A549 treated with DMSO at 1 μM for 4 hours (cell line): ENCODE data around the gene IL17REL. TPM values are rescaled to one million over a fixed set of nuclear protein-coding genes. Genes with fewer than 3 reads are reported as not detected.

Experiments
- total RNA-seq: library from RNA; stranded (reverse); fragments of 200-300 nt; extraction: Qiagen RNA extraction; gene quantifications from 5 replicates; pipeline ENCODE4 v1.2.3, GENCODE V29; 2022; ENCODE audit warnings: low read depth

The IL17REL gene
- total RNA-seq = 0.03 to 0.04 TPM (median 0.03 TPM) in 3 of 5 replicates, not detected in the others

GRCh38 chr22:50012211-50013181, at the start of gene IL17REL:
TSS of gene IL17REL (minus strand) at chr22:50012765. CDS start at chr22:50012646, 119 bp downstream.

GRCh38 chr22:50058061-50058905, 45.7 kb upstream of the IL17REL start, which contains the start of gene TTLL8:
TSS of gene TTLL8 (minus strand) at chr22:50058298.

GRCh38 chr22:49960159-49961004, 52.2 kb downstream of the IL17REL start, which contains the start of gene PIM3:
TSS of gene PIM3 (plus strand) at chr22:49960772. CDS start at chr22:49960948, 176 bp downstream.

Other genes with a start within 250 kb of the IL17REL start
- gene BRD1, start 184.9 kb downstream of the IL17REL start, total RNA-seq = 14.2 to 15.4 TPM (median 14.8 TPM) in 5 replicates
- gene ZBED4, start 158.9 kb downstream of the IL17REL start, total RNA-seq = 10.9 to 13.7 TPM (median 12.9 TPM) in 5 replicates
- gene ALG12, start 94.3 kb downstream of the IL17REL start, total RNA-seq = 6.9 to 13.6 TPM (median 10.7 TPM) in 5 replicates
- 21.4 to 29.9 TPM (median 24.6 TPM) in 5 replicates for gene CRELD2, start 94.1 kb downstream of the IL17REL start, total RNA-seq
- gene PIM3, start 52.0 kb downstream of the IL17REL start, total RNA-seq = 25.4 to 36.8 TPM (median 29.6 TPM) in 5 replicates
- not detected in 5 replicates for gene TTLL8, start 45.5 kb upstream of the IL17REL start, total RNA-seq
- 0.03 to 0.09 TPM (median 0.04 TPM) in 3 of 5 replicates, not detected in the others for gene MLC1, start 72.7 kb upstream of the IL17REL start, total RNA-seq
- not detected in 5 replicates for gene MOV10L1, start 77.2 kb upstream of the IL17REL start, total RNA-seq
- gene PANX2, start 158.0 kb upstream of the IL17REL start, total RNA-seq = 5.8 to 7.5 TPM (median 6.3 TPM) in 5 replicates
- gene TRABD, start 173.1 kb upstream of the IL17REL start, total RNA-seq = 23.1 to 37.1 TPM (median 32.9 TPM) in 5 replicates
- 13.4 to 19.2 TPM (median 17.3 TPM) in 5 replicates for gene SELENOO, start 188.2 kb upstream of the IL17REL start, total RNA-seq
- 5.8 to 11.4 TPM (median 11.1 TPM) in 5 replicates for gene TUBGCP6, start 232.3 kb upstream of the IL17REL start, total RNA-seq
- 8.7 to 14.6 TPM (median 11.5 TPM) in 5 replicates for gene HDAC10, start 238.5 kb upstream of the IL17REL start, total RNA-seq
- gene MAPK12, start 248.9 kb upstream of the IL17REL start, total RNA-seq = 18.6 to 25.1 TPM (median 24.1 TPM) in 5 replicates